HFFc6 (cell line): Measurements from ENCODE around the gene SLC16A12. TPM values are rescaled to one million over a fixed set of nuclear protein-coding genes. Genes with fewer than 3 reads are reported as not detected.
"Not testable (repeated sequence)": the region's sequence is repeated elsewhere in the genome, so short reads cannot be mapped to it uniquely, and the experiment has no call there.

ENCODE experiments used
- DNase-seq: peaks from one replicate; pipeline ENCODE4 v3.0.0-alpha.2; 2018
- H3K27ac Mint-ChIP-seq: 2 replicates; pipeline ENCODE4 v1.8.0; 2020; ENCODE audit warnings: mild to moderate bottlenecking, mixed read lengths
- H3K27me3 Mint-ChIP-seq: 2 replicates; pipeline ENCODE4 v1.8.0; 2021; ENCODE audit warnings: mild to moderate bottlenecking, moderate library complexity, mixed read lengths; ENCODE audit not compliant: insufficient read depth
- H3K36me3 Mint-ChIP-seq: 2 replicates; pipeline ENCODE4 v1.8.0; 2021; ENCODE audit warnings: low read depth, mixed read lengths
- H3K4me1 Mint-ChIP-seq: 2 replicates; pipeline ENCODE4 v1.8.0; 2020; ENCODE audit warnings: low read depth, mixed read lengths
- H3K4me3 Mint-ChIP-seq: 2 replicates; pipeline ENCODE4 v1.8.0; 2020; ENCODE audit warnings: mild to moderate bottlenecking, moderate library complexity, mixed read lengths
- H3K9me3 Mint-ChIP-seq: 2 replicates; pipeline ENCODE4 v1.8.0; 2020; ENCODE audit warnings: mild to moderate bottlenecking, mixed read lengths
- CTCF ChIP-seq: fragments of 200-600 bp; sonication (generic); IDR thresholded peaks from 2 replicates; pipeline ENCODE4 v1.5.0; 2021; ENCODE audit warnings: antibody characterized with exemption, mild to moderate bottlenecking
- total RNA-seq, 6 experiments: library from RNA; stranded (reverse); fragmentation: NEBNext Ultra II Directional; extraction: Animal tissue kit (Norgen Biotek cat#: 25700); gene quantifications; 2 replicates in 1 of 6; 3 replicates in 5 of 6; pipeline ENCODE4 v1.2.3, GENCODE V29; 2021

SLC16A12 gene
- total RNA-seq, 6 experiments from 2014 or later: not detected

GRCh38 chr10:89395141-89395540 lies 140.3 kb downstream of the SLC16A12 start:
- no peaks in the 10 kb centered on the region for H3K27me3 Mint-ChIP-seq
- no peak for DNase-seq
- H3K4me3 Mint-ChIP-seq: no peak overlapping the region
- H3K27ac Mint-ChIP-seq: no peak overlapping the region
- H3K4me1 Mint-ChIP-seq: peaks cover 41% of the 10 kb centered on the region
- peaks cover 3% of the 10 kb centered on the region; the same call in 1 of the 2 replicates for H3K36me3 Mint-ChIP-seq
- no peak for TF ChIP-seq CTCF
- H3K9me3 Mint-ChIP-seq: no peaks in the 10 kb centered on the region

GRCh38 chr10:89393898-89394297 lies 141.5 kb downstream of the SLC16A12 start:
- no peak overlapping the region for H3K27ac Mint-ChIP-seq
- no peak for DNase-seq
- H3K27me3 Mint-ChIP-seq: no peaks in the 10 kb centered on the region
- peaks cover 42% of the 10 kb centered on the region for H3K4me1 Mint-ChIP-seq
- peaks cover 3% of the 10 kb centered on the region; the same call in 1 of the 2 replicates for H3K36me3 Mint-ChIP-seq
- peak overlapping the region; percentile 95 for H3K4me3 Mint-ChIP-seq
- TF ChIP-seq CTCF: no peak
- H3K9me3 Mint-ChIP-seq: no peaks in the 10 kb centered on the region

GRCh38 chr10:89392974-89393373 lies 142.4 kb downstream of the SLC16A12 start:
- Mint-ChIP-seq H3K9me3 (no peaks in the 10 kb centered on the region), H3K27me3 (no peaks in the 10 kb centered on the region), H3K27ac (peak overlapping the region; percentile 93), H3K4me3 (peak overlapping the region; percentile 95), H3K36me3 (peaks cover 3% of the 10 kb centered on the region; the same call in 1 of the 2 replicates), H3K4me1 (peaks cover 38% of the 10 kb centered on the region)
- no peak for TF ChIP-seq CTCF
- peak; percentile 60 for DNase-seq

- TF ChIP-seq CTCF: no peak
- Mint-ChIP-seq H3K4me3 (peak within 1 kb of the TSS; percentile 95), H3K27ac (peak within 1 kb of the TSS; percentile 93), H3K36me3 (peaks cover 3% of the 10 kb centered on the region; the same call in 1 of the 2 replicates), H3K9me3 (no peaks in the 10 kb centered on the region), H3K27me3 (no peaks in the 10 kb centered on the region), H3K4me1 (peaks cover 30% of the 10 kb centered on the region)
- peak; percentile 90 for DNase-seq
These were observed 143.3 kb downstream of the SLC16A12 start, which contains the start of gene IFIT1 for GRCh38 chr10:89391907-89392756. TSS of gene IFIT1 (plus strand) at chr10:89392623. CDS start at chr10:89392713, 90 bp downstream.

- H3K9me3 Mint-ChIP-seq, H3K27ac Mint-ChIP-seq, H3K36me3 Mint-ChIP-seq: not testable (repeated sequence)
These were observed 144.2 kb downstream of the SLC16A12 start for GRCh38 chr10:89391226-89391576.

More at GRCh38 chr10:89391226-89391576, 144.2 kb downstream of the SLC16A12 start:
- H3K4me3 Mint-ChIP-seq, H3K27me3 Mint-ChIP-seq, DNase-seq: not testable (repeated sequence)
- peaks cover 27% of the 10 kb centered on the region; the same call in 1 of the 2 replicates for H3K4me1 Mint-ChIP-seq
